OCI-LY3 (cell line): Measurements from ENCODE around the gene ETV7.

Source experiments
- H2AFZ ChIP-seq: fragments of 200-600, 300-600 bp; shearing (Covaris generic); 2 replicates; pipeline ENCODE4 v1.6.0; 2014; ENCODE audit warnings: antibody characterized with exemption, low read depth, low read length
- H3K27ac ChIP-seq: fragments of 200-600, 300-600 bp; sonication (generic); 2 replicates; pipeline ENCODE4 v1.5.1; 2014; ENCODE audit warnings: mild to moderate bottlenecking, low read length, moderate library complexity, mixed read lengths
- H3K27me3 ChIP-seq: fragments of 200-600, 300-600 bp; sonication (generic); 2 replicates; pipeline ENCODE4 v1.6.1; 2014; ENCODE audit warnings: low read depth, low read length, mixed read lengths
- H3K36me3 ChIP-seq: fragments of 200-600, 300-600 bp; sonication (generic); replicated peaks from 2 replicates; pipeline ENCODE3; 2014; ENCODE audit warnings: low read depth, low read length, mixed read lengths
- H3K4me1 ChIP-seq: fragments of 300-600, 200-600 bp; sonication (generic); 2 replicates; pipeline ENCODE4 v1.6.1; 2014; ENCODE audit warnings: low read length, mixed read lengths
- H3K4me2 ChIP-seq: fragments of 200-600, 300-600 bp; sonication (generic); 2 replicates; pipeline ENCODE4 v1.6.1; 2014; ENCODE audit warnings: low read length, mixed read lengths
- H3K4me3 ChIP-seq: fragments of 300-600, 200-600 bp; sonication (generic); 2 replicates; pipeline ENCODE4 v1.5.1; 2014; ENCODE audit warnings: antibody characterized with exemption, mild to moderate bottlenecking, low read length, moderate library complexity
- H3K79me2 ChIP-seq: fragments of 300-600, 200-600 bp; shearing (Covaris generic); 2 replicates; pipeline ENCODE4 v1.6.1; 2014; ENCODE audit warnings: mild to moderate bottlenecking, low read length, mixed read lengths
- H3K9ac ChIP-seq: fragments of 300-600, 200-600 bp; shearing (Covaris generic); 2 replicates; pipeline ENCODE4 v1.6.0; 2014; ENCODE audit warnings: mild to moderate bottlenecking, low read length, moderate library complexity
- H3K9me3 ChIP-seq: fragments of 200-600, 300-600 bp; shearing (Covaris generic); 2 replicates; pipeline ENCODE4 v1.6.1; 2014; ENCODE audit warnings: low read length, mixed read lengths; ENCODE audit not compliant: insufficient read depth
- H4K20me1 ChIP-seq: fragments of 200-600, 300-600 bp; sonication (generic); 2 replicates; pipeline ENCODE4 v1.6.1; 2016; ENCODE audit warnings: low read length, mixed read lengths; ENCODE audit not compliant: insufficient read depth
- EZH2phosphoT487 ChIP-seq: fragments of 200-600 bp; shearing (Covaris generic); IDR thresholded peaks from 2 replicates; pipeline ENCODE4 v1.6.1; 2018; ENCODE audit warnings: antibody characterized with exemption, mixed run types, low read depth
- TF ChIP-seq, protein P1 (sequence below): fragments of 200-600, 300-600 bp; sonication (generic); IDR thresholded peaks from 2 replicates; pipeline ENCODE4 v1.5.1; 2014; ENCODE audit warnings: antibody characterized with exemption, low read length, low read depth

ETV7 gene

DNA sequence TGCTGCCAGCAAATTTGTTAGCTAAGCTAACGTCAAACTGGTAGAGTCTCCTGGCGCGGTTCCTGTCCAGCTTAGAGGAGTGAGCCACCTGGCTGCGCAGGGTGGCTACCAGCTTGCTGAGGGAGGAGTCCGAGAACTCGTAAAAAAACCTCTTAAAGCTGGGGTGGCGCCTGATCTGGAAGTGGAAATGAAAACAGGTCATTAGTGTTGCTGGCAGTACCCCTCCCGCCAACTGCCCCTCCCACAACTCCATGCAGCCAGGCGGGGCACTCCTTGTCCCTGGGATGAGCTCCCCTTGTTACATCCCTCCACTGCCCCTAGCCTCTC, 68.1 kb downstream of the ETV7 start:
- no peak overlapping the region for H2AFZ ChIP-seq
- H3K9me3 ChIP-seq = no peaks in the 10 kb centered on the region
- TF ChIP-seq, protein P1, sequence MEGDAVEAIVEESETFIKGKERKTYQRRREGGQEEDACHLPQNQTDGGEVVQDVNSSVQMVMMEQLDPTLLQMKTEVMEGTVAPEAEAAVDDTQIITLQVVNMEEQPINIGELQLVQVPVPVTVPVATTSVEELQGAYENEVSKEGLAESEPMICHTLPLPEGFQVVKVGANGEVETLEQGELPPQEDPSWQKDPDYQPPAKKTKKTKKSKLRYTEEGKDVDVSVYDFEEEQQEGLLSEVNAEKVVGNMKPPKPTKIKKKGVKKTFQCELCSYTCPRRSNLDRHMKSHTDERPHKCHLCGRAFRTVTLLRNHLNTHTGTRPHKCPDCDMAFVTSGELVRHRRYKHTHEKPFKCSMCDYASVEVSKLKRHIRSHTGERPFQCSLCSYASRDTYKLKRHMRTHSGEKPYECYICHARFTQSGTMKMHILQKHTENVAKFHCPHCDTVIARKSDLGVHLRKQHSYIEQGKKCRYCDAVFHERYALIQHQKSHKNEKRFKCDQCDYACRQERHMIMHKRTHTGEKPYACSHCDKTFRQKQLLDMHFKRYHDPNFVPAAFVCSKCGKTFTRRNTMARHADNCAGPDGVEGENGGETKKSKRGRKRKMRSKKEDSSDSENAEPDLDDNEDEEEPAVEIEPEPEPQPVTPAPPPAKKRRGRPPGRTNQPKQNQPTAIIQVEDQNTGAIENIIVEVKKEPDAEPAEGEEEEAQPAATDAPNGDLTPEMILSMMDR = no peak
- no peak overlapping the region for H3K4me3 ChIP-seq
- no peaks in the 10 kb centered on the region for H3K36me3 ChIP-seq
- H3K9ac ChIP-seq = no peak overlapping the region
- no peaks in the 10 kb centered on the region for H4K20me1 ChIP-seq
- H3K27me3 ChIP-seq = peaks cover 31% of the 10 kb centered on the region
- H3K4me2 ChIP-seq = no peak overlapping the region
- no peak overlapping the region for H3K27ac ChIP-seq
- H3K79me2 ChIP-seq = no peaks in the 10 kb centered on the region
- no peaks in the 10 kb centered on the region for H3K4me1 ChIP-seq

DNA sequence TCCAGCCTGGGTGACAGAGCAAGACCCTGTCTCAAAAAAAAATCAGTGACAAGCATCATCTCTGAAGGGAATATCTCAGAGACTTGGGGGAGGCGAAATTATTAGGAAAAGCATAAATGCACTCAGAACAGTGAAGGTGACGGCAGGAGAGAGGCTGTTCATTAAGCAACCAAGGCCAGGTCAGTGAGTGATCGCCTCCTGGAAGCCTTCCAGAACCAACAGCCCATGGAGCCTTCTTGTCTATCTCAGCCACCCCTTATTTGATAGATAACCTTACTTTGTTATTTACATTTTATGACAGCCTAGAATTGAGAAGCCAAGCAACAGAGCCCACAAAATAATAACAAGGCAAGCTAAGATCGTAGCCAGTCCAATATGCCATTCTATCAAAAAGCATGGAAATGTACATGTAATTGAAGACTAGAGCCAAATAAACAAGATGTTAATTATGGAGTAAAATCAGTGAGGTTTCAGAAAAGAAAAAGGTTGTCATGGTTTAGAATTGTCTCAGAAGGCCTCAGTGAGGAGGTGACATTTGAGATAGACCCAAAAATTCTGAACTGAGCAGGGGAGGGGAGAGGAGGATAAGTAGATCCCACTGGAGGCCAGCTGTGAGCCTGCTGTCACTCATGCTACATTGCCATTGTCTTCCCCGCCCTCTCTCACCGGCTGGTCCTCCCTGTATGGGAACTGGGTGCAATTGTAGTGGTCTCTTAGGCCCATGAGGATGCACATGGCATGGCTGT, 68.6 kb downstream of the ETV7 start:
- no peak overlapping the region for H3K27ac ChIP-seq

DNA sequence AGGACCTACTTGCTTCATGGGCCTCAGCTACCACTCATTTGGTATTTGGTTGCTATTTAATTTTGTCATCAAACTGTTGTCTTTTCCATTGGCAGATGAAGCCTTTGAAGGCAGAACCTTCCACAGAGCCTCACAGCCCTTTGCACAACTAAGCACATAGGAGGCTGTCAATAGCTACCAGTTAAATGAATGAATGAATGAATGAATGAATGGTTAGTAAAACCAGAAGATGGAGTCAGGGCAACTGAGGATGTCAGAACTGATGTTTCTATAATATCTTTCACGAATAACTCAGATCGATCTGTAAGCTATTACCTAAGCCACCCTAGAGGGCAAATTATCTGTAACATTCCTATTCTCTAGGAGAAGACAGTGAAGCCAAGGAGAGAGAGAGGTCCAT, 69.8 kb downstream of the ETV7 start:
- no peaks in the 10 kb centered on the region for H3K79me2 ChIP-seq
- no peak for TF ChIP-seq EZH2phosphoT487
- TF ChIP-seq, protein P1 = no peak

More for the DNA sequence above, 68.6 kb downstream of the ETV7 start:
- TF ChIP-seq, protein P1 = no peak
- TF ChIP-seq EZH2phosphoT487 = no peak
- Histone ChIP-seq H4K20me1 (no peaks in the 10 kb centered on the region), H2AFZ (no peak overlapping the region), H3K4me2 (no peak overlapping the region), H3K27me3 (peaks cover 31% of the 10 kb centered on the region), H3K4me1 (no peaks in the 10 kb centered on the region), H3K36me3 (no peaks in the 10 kb centered on the region), H3K4me3 (no peak overlapping the region), H3K9me3 (no peaks in the 10 kb centered on the region), H3K79me2 (no peaks in the 10 kb centered on the region), H3K9ac (no peak overlapping the region)

More for the DNA sequence above, 69.8 kb downstream of the ETV7 start:
- Histone ChIP-seq H3K9ac (no peak overlapping the region), H3K27ac (no peak overlapping the region), H4K20me1 (no peaks in the 10 kb centered on the region), H3K4me3 (no peak overlapping the region), H3K4me2 (no peak overlapping the region), H3K4me1 (peaks cover 10% of the 10 kb centered on the region), H3K36me3 (no peaks in the 10 kb centered on the region), H2AFZ (no peak overlapping the region), H3K9me3 (no peaks in the 10 kb centered on the region), H3K27me3 (peaks cover 31% of the 10 kb centered on the region)
